ENCODE measurements around the gene VENTX. TPM values are rescaled to one million over a fixed set of nuclear protein-coding genes. Genes with fewer than 3 reads are reported as not detected.

VENTX gene
- total RNA-seq, 1 donor from 2014 or later, result not detected

DNA sequence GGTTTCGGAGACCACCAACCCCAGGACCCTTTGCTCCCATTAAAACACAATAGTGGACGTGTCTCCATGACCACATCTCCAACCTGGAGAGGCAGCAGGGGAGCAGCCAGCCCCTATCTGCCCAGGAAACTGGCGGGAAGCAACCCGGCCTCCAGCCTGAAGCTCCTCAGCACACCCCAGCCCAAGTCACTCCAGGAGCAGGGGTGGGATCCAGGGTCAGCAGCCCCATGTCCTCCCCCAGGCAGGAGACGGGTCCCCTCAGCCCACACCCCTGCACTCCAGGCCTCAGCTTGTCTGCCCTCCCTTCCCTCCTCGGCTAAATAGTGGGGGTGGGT is 38.4 kb downstream of the VENTX start:
- no peaks in the 10 kb centered on the region for H3K79me2 ChIP-seq (ENCODE audit: low read depth)
- H3K4me3 Mint-ChIP-seq, result no peak overlapping the region
- no peaks in the 10 kb centered on the region for H3K36me3 ChIP-seq
- H3K27me3 Mint-ChIP-seq (ENCODE audit: insufficient read depth, low read depth), result peaks cover 7% of the 10 kb centered on the region
- H3K4me1 ChIP-seq, result peaks cover 22% of the 10 kb centered on the region
- no peak overlapping the region for H3K9ac ChIP-seq
- H3K36me3 Mint-ChIP-seq, result no peaks in the 10 kb centered on the region
- no peaks in the 10 kb centered on the region for H3K9me3 ChIP-seq (ENCODE audit: low read depth)
- H3K27ac ChIP-seq, result no peak overlapping the region
- peak overlapping the region; percentile 49 for H3K4me3 ChIP-seq
- peak overlapping the region; percentile 73 for H2AFZ ChIP-seq (replicated peaks)
- H3K4me1 Mint-ChIP-seq, result peaks cover 2% of the 10 kb centered on the region
- peaks cover 15% of the 10 kb centered on the region for H3F3A ChIP-seq (ENCODE audit: low read depth)
- peaks cover 8% of the 10 kb centered on the region for H4K20me1 ChIP-seq (ENCODE audit: low read depth)
- no peaks in the 10 kb centered on the region for H3K9me3 Mint-ChIP-seq
- no peak for TF ChIP-seq EZH2phosphoT487 (IDR thresholded peaks at IDR 0.05)
- TF ChIP-seq EZH2 (IDR thresholded peaks at IDR 0.05), result no peak
- TF ChIP-seq, protein P1, sequence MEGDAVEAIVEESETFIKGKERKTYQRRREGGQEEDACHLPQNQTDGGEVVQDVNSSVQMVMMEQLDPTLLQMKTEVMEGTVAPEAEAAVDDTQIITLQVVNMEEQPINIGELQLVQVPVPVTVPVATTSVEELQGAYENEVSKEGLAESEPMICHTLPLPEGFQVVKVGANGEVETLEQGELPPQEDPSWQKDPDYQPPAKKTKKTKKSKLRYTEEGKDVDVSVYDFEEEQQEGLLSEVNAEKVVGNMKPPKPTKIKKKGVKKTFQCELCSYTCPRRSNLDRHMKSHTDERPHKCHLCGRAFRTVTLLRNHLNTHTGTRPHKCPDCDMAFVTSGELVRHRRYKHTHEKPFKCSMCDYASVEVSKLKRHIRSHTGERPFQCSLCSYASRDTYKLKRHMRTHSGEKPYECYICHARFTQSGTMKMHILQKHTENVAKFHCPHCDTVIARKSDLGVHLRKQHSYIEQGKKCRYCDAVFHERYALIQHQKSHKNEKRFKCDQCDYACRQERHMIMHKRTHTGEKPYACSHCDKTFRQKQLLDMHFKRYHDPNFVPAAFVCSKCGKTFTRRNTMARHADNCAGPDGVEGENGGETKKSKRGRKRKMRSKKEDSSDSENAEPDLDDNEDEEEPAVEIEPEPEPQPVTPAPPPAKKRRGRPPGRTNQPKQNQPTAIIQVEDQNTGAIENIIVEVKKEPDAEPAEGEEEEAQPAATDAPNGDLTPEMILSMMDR (IDR thresholded peaks at IDR 0.05), result no peak
- peak overlapping the region; percentile 85 for H3K4me2 ChIP-seq
- peaks cover 22% of the 10 kb centered on the region for H3K27me3 ChIP-seq
- H3K27ac Mint-ChIP-seq, result no peak overlapping the region
- DNase-seq (ENCODE audit: low spot score), result no peak

DNA sequence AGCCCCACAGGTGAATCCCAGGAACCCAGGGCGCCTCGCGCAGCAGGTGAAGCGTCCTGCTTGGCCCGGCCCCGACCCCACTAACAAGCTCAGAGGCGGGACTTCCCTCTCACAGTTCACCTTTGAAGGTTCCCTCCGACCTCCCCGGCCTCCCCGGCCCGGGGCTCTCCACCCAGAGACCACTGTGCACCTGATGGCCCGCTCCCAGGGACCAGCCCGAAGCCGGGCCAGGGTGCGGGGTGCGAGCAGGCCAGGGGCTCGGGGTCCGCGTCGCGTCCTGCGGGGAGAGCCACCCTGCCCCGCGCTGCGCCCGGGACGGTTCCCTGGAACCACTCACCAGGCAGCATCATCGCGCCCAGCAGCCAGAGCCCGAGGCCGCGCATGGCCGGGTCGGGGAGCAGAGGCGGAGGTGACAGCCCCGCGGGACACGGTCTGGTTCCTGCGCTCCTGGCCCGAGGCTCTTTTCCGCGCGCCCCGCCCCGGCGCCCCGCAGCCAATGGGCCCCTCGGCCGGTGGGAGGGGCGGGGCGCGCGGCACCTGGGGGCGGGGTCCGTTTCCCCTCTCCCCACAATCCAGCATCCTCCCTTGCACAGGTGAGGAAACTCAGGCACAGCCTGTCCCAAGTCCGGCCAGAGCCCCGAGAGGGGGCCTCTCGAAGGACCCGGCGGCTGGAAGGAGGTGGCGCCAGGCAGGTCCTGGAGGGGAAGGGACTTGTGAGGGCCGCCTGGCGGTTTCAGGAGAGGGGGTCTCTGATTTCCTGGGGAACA is 39.0 kb downstream of the VENTX start, which contains the start of gene ADAM8:
TSS of gene ADAM8 (minus strand) at position 434 of the 767 bp plus-strand sequence. CDS start at position 383, 51 bp downstream.
- H3K4me3 Mint-ChIP-seq, result no peak within 1 kb of the TSS
- peaks cover 22% of the 10 kb centered on the region for H3K4me1 ChIP-seq
- H3K36me3 Mint-ChIP-seq, result no peaks in the 10 kb centered on the region
- H3K79me2 ChIP-seq (ENCODE audit: low read depth), result no peaks in the 10 kb centered on the region
- peak within 1 kb of the TSS; percentile 73 for H2AFZ ChIP-seq (replicated peaks)
- H3F3A ChIP-seq (ENCODE audit: low read depth), result peaks cover 15% of the 10 kb centered on the region
- H3K4me1 Mint-ChIP-seq, result peaks cover 2% of the 10 kb centered on the region
- H3K4me2 ChIP-seq, result peak within 1 kb of the TSS; percentile 85
- no peak within 1 kb of the TSS for H3K27ac ChIP-seq
- no peaks in the 10 kb centered on the region for H3K36me3 ChIP-seq
- peaks cover 22% of the 10 kb centered on the region for H3K27me3 ChIP-seq
- TF ChIP-seq, protein P1 (IDR thresholded peaks at IDR 0.05), result peak; percentile 18
- TF ChIP-seq EZH2phosphoT487 (IDR thresholded peaks at IDR 0.05) (no peak), EZH2 (IDR thresholded peaks at IDR 0.05) (peak; percentile 68)
- DNase-seq (ENCODE audit: low spot score), result peak; percentile 77
- H3K9me3 Mint-ChIP-seq, result no peaks in the 10 kb centered on the region
- H3K27me3 Mint-ChIP-seq (ENCODE audit: insufficient read depth, low read depth), result peaks cover 7% of the 10 kb centered on the region
- H3K4me3 ChIP-seq, result peak within 1 kb of the TSS; percentile 49
- H4K20me1 ChIP-seq (ENCODE audit: low read depth), result peaks cover 8% of the 10 kb centered on the region
- H3K27ac Mint-ChIP-seq, result no peak within 1 kb of the TSS
- no peaks in the 10 kb centered on the region for H3K9me3 ChIP-seq (ENCODE audit: low read depth)
- no peak within 1 kb of the TSS for H3K9ac ChIP-seq

DNA sequence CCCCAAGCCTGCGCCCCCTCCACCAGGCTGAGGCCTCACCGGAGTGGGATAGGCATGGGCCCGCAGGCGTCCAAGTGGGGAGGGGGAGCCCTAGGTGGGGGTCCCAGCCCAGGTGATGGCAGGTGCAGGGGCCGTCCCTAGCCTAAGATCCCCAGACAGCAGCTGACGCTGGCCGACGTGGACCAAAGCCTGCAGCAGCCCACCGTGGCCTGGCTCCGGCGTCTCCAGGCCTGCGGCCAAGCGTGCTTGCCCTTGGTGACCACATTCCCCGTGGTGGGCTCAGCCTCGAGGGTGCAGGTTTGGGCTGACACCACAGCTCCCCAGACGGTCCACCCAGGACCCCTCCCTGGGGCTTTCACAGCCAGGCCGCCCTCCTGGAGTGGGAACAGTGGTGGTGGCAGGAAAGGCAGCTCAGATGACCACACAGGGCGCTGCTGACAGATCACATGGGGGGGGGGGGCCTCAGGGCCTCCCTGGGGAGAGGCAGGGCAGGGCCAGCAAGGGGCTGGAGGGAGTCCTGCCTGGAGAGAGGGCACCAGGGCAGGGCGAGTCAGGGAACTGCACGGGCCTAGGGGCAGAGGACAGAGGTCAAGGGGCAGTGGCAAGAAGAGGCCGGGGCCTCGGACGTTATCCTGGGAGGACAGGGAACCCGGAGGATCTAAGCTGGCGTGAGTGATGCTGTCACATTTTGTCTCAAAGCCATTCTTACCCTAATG is 39.8 kb downstream of the VENTX start:
- peaks cover 7% of the 10 kb centered on the region for H3K27me3 Mint-ChIP-seq (ENCODE audit: insufficient read depth, low read depth)
- H3K9ac ChIP-seq, result no peak overlapping the region
- H3K4me3 ChIP-seq, result no peak overlapping the region
- peaks cover 8% of the 10 kb centered on the region for H4K20me1 ChIP-seq (ENCODE audit: low read depth)
- H3K27ac ChIP-seq, result no peak overlapping the region
- H3K9me3 ChIP-seq (ENCODE audit: low read depth), result no peaks in the 10 kb centered on the region
- peaks cover 2% of the 10 kb centered on the region for H3K36me3 Mint-ChIP-seq
- H3K36me3 ChIP-seq, result no peaks in the 10 kb centered on the region
- no peak overlapping the region for H3K4me3 Mint-ChIP-seq
- H2AFZ ChIP-seq (replicated peaks), result no peak overlapping the region
- H3K27ac Mint-ChIP-seq, result no peak overlapping the region
- peaks cover 15% of the 10 kb centered on the region for H3F3A ChIP-seq (ENCODE audit: low read depth)
- no peaks in the 10 kb centered on the region for H3K79me2 ChIP-seq (ENCODE audit: low read depth)
- H3K4me2 ChIP-seq, result peak overlapping the region; percentile 85
- TF ChIP-seq, protein P1 (IDR thresholded peaks at IDR 0.05), result no peak
- TF ChIP-seq EZH2 (IDR thresholded peaks at IDR 0.05) (no peak), EZH2phosphoT487 (IDR thresholded peaks at IDR 0.05) (no peak)
- H3K27me3 ChIP-seq, result peaks cover 22% of the 10 kb centered on the region
- H3K4me1 Mint-ChIP-seq, result peaks cover 2% of the 10 kb centered on the region
- peaks cover 22% of the 10 kb centered on the region for H3K4me1 ChIP-seq
- no peaks in the 10 kb centered on the region for H3K9me3 Mint-ChIP-seq
- no peak for DNase-seq (ENCODE audit: low spot score)

Measured in neural progenitor cell (in vitro differentiated cells).